Naive thymus-derived CD4-positive, alpha-beta T cell (primary cell): ENCODE measurements around the gene FAM149A. TPM values are rescaled to one million over a fixed set of nuclear protein-coding genes. Genes with fewer than 3 reads are reported as not detected.

ENCODE experiments used
- ATAC-seq: fragments of 150-1000 bp; cut with Tn5 transposase; 2 replicates; pipeline ENCODE4 v1.10.0; 2021; ENCODE audit warnings: mild to moderate bottlenecking, moderate library complexity
- CTCF ChIA-PET: fragments of 350-600 bp; sonication (Branson Sonifier 250); formaldehyde crosslinking; loops from one replicate; lab custom pipeline; 2021; ENCODE audit warnings: antibody characterized with exemption; lab: Charles Lee
- POLR2A ChIA-PET: fragments of 350-600 bp; sonication (Branson Sonifier 250); formaldehyde crosslinking; loops from one replicate; lab custom pipeline; 2021; ENCODE audit warnings: antibody characterized with exemption, inconsistent platforms; lab: Charles Lee
- DNase-seq, 9 donors: peaks; one replicate each; pipeline versions ENCODE4 v3.0.0 to v3.0.0-alpha.2; 2020 to 2022; ENCODE audit warnings: mixed read lengths in 1 of 9
- H3K27ac ChIP-seq: one replicate; pipeline ENCODE4 v1.7.0; 2013; ENCODE audit warnings: mild to moderate bottlenecking, low read depth, low read length, moderate library complexity
- H3K27me3 ChIP-seq, 2 donors: one replicate each; pipeline ENCODE4 v1.7.0; 2013; ENCODE audit warnings: low read length in 2 of 2, mild to moderate bottlenecking in 2 of 2, moderate library complexity in 2 of 2; ENCODE audit not compliant: control insufficient read depth in 2 of 2, insufficient read depth in 2 of 2
- H3K36me3 ChIP-seq, 3 experiments: 1 replicate in 2 of 3; 2 replicates in 1 of 3; pipeline ENCODE4 v1.7.0; 2013; ENCODE audit warnings: low read length in 3 of 3, mild to moderate bottlenecking in 3 of 3, moderate library complexity in 1 of 3; ENCODE audit not compliant: insufficient read depth in 3 of 3, control insufficient read depth in 2 of 3
- H3K4me1 ChIP-seq, 2 donors: one replicate each; pipeline ENCODE4 v1.7.0; 2013; ENCODE audit warnings: low read length in 2 of 2, mild to moderate bottlenecking in 2 of 2, moderate library complexity in 1 of 2; ENCODE audit not compliant: control insufficient read depth in 2 of 2, insufficient read depth in 2 of 2
- H3K4me3 ChIP-seq: 2 replicates; pipeline ENCODE4 v1.7.0; 2013; ENCODE audit warnings: mild to moderate bottlenecking, low read length
- H3K9me3 ChIP-seq, 3 experiments: 1 replicate in 2 of 3; 2 replicates in 1 of 3; pipeline ENCODE4 v1.7.0; 2013; ENCODE audit warnings: low read length in 3 of 3; ENCODE audit not compliant: control insufficient read depth in 2 of 3
- H3K27ac Mint-ChIP-seq, 9 donors: one replicate each; pipeline ENCODE4 v1.8.0; 2020 to 2022; ENCODE audit warnings: mixed read lengths in 9 of 9, mild to moderate bottlenecking in 8 of 9, moderate library complexity in 5 of 9, inconsistent platforms in 2 of 9
- H3K27me3 Mint-ChIP-seq, 5 donors: one replicate each; pipeline ENCODE4 v1.8.0; 2021 to 2022; ENCODE audit warnings: mixed read lengths in 5 of 5, mild to moderate bottlenecking in 1 of 5
- H3K36me3 Mint-ChIP-seq, 5 donors: one replicate each; pipeline ENCODE4 v1.8.0; 2020 to 2022; ENCODE audit warnings: mixed read lengths in 5 of 5, mild to moderate bottlenecking in 3 of 5, inconsistent platforms in 1 of 5
- H3K4me1 Mint-ChIP-seq, 7 donors: one replicate each; pipeline ENCODE4 v1.8.0; 2020 to 2022; ENCODE audit warnings: mixed read lengths in 7 of 7, mild to moderate bottlenecking in 3 of 7, inconsistent platforms in 1 of 7
- H3K4me3 Mint-ChIP-seq, 10 donors: one replicate each; pipeline ENCODE4 v1.8.0; 2020 to 2022; ENCODE audit warnings: mild to moderate bottlenecking in 10 of 10, mixed read lengths in 10 of 10, moderate library complexity in 6 of 10, inconsistent platforms in 2 of 10
- H3K9me3 Mint-ChIP-seq, 11 donors: one replicate each; pipeline ENCODE4 v1.8.0; 2020 to 2022; ENCODE audit warnings: mixed read lengths in 11 of 11, mild to moderate bottlenecking in 4 of 11, inconsistent platforms in 1 of 11, moderate library complexity in 1 of 11
- intact Hi-C, 2 donors: fragments of 100-400 bp; cut with micrococcal nuclease; formaldehyde crosslinking; loops; one replicate each; pipeline ENCODE4 v1.15.1; 2023
- polyA plus RNA-seq, 2 donors: library from polyadenylated mRNA; unstranded; fragments of 300-500 nt; fragmentation: Illumina TruSeq; gene quantifications; one replicate each; pipeline ENCODE4 v1.2.3, GENCODE V29; 2021
- total RNA-seq, 6 experiments: library from RNA in 5 of 6; stranded (reverse) in 5 of 6; gene quantifications; 1 replicate in 5 of 6; 2 replicates in 1 of 6; pipeline ENCODE4 v1.2.3 and lab custom pipeline; 2021 to 2026

The FAM149A gene
- total and polyA plus RNA-seq, 7 experiments from 2014 or later: 0.44 to 2.0 (median 1.4) TPM; not detected in 2

GRCh38 chr4:186204686-186205085 lies 100.2 kb downstream of the FAM149A start:
- H3K27ac ChIP-seq: peak overlapping the region; percentile 73
- intact Hi-C loops: loop anchor here in 1 of 2 donors (1.0 to 5.0 kb wide), 5 partner anchors 13 to 1667 kb away; partner anchors contain the start of genes ANKRD37, CYP4V2, LRP2BP and UFSP2
- Mint-ChIP-seq H3K4me3 (peak overlapping the region in 7 of 10 donors; percentile 16 to 83 (median 79)), H3K9me3 (peaks cover 0 to 10% (median 3%) of the 10 kb centered on the region in 11 donors), H3K4me1 (peaks cover 3 to 43% (median 14%) of the 10 kb centered on the region in 7 donors), H3K36me3 (peaks cover 6 to 24% (median 18%) of the 10 kb centered on the region in 5 donors), H3K27me3 (no peaks in the 10 kb centered on the region), H3K27ac (peak overlapping the region in 6 of 9 donors; percentile 57 to 97 (median 92))
- no peaks in the 10 kb centered on the region for H3K9me3 ChIP-seq
- DNase-seq (peak in 3 of 9 donors; percentile 16 to 73 (median 59)), ATAC-seq (no peak)
- CTCF ChIA-PET: interaction anchor here (1.9 kb wide), 1 partner anchor 13 kb away, joined by 11 read pairs; the partner anchor contains the start of gene CYP4V2
- POLR2A ChIA-PET: interaction anchor here (0.7 to 6.8 kb wide), 2 partner anchors 13 to 1784 kb away, joined by 5 to 189 read pairs; partner anchors contain the start of gene CYP4V2
- no peaks in the 10 kb centered on the region for H3K4me1 ChIP-seq
- no peaks in the 10 kb centered on the region for H3K27me3 ChIP-seq
- H3K4me3 ChIP-seq: peak overlapping the region; percentile 12
- H3K36me3 ChIP-seq: peaks cover 0 to 13% (median 0%) of the 10 kb centered on the region in 3 experiments

- Histone ChIP-seq H3K27ac (peak overlapping the region; percentile 73), H3K4me3 (peak overlapping the region; percentile 12), H3K4me1 (no peaks in the 10 kb centered on the region), H3K27me3 (no peaks in the 10 kb centered on the region), H3K36me3 (peaks cover 0 to 18% (median 0%) of the 10 kb centered on the region in 3 experiments), H3K9me3 (no peaks in the 10 kb centered on the region)
- Mint-ChIP-seq H3K9me3 (peaks cover 0 to 10% (median 3%) of the 10 kb centered on the region in 11 donors), H3K4me3 (peak overlapping the region in 2 of 10 donors; percentile 38 to 83), H3K36me3 (peaks cover 7 to 29% (median 23%) of the 10 kb centered on the region in 5 donors), H3K27ac (peak overlapping the region in 2 of 9 donors; percentile 94 to 97), H3K27me3 (no peaks in the 10 kb centered on the region), H3K4me1 (peaks cover 3 to 43% (median 14%) of the 10 kb centered on the region in 7 donors)
- DNase-seq (no peak), ATAC-seq (no peak)
- ChIA-PET POLR2A (interaction anchor here (6.8 kb wide), 1 partner anchor 13 kb away, joined by 189 read pairs; the partner anchor contains the start of gene CYP4V2), CTCF (no interaction called here)
- intact Hi-C loops: no loop called here
These were observed 100.7 kb downstream of the FAM149A start for GRCh38 chr4:186205156-186205555.

- Histone ChIP-seq H3K4me3 (no peak overlapping the region), H3K27ac (no peak overlapping the region), H3K9me3 (no peaks in the 10 kb centered on the region), H3K4me1 (no peaks in the 10 kb centered on the region), H3K27me3 (no peaks in the 10 kb centered on the region), H3K36me3 (peaks cover 0 to 4% (median 0%) of the 10 kb centered on the region in 3 experiments)
- Mint-ChIP-seq H3K27me3 (peaks cover 0 to 4% (median 0%) of the 10 kb centered on the region in 5 donors), H3K4me3 (no peak overlapping the region), H3K36me3 (peaks cover 0 to 23% (median 16%) of the 10 kb centered on the region in 5 donors), H3K4me1 (no peaks in the 10 kb centered on the region), H3K9me3 (peaks cover 0 to 4% (median 0%) of the 10 kb centered on the region in 11 donors), H3K27ac (no peak overlapping the region)
- ATAC-seq (no peak), DNase-seq (no peak)
- intact Hi-C loops: no loop called here
- POLR2A ChIA-PET: no interaction called here
- CTCF ChIA-PET: no interaction called here
These were observed 112.0 kb downstream of the FAM149A start for GRCh38 chr4:186216465-186217024.

GRCh38 chr4:186217733-186218293 lies 113.3 kb downstream of the FAM149A start:
- no peaks in the 10 kb centered on the region for H3K36me3 ChIP-seq
- H3K36me3 Mint-ChIP-seq: peaks cover 0 to 19% (median 10%) of the 10 kb centered on the region in 5 donors
- ChIA-PET CTCF (no interaction called here), POLR2A (no interaction called here)
- H3K9me3 Mint-ChIP-seq: peaks cover 0 to 14% (median under 1%) of the 10 kb centered on the region in 11 donors
- H3K27ac Mint-ChIP-seq: no peak overlapping the region
- no peak overlapping the region for H3K4me3 ChIP-seq
- DNase-seq (no peak), ATAC-seq (no peak)
- peaks cover 0 to 4% (median 0%) of the 10 kb centered on the region in 7 donors for H3K4me1 Mint-ChIP-seq
- H3K27me3 Mint-ChIP-seq: peaks cover 0 to 4% (median 0%) of the 10 kb centered on the region in 5 donors
- intact Hi-C loops: no loop called here
- H3K27me3 ChIP-seq: no peaks in the 10 kb centered on the region
- H3K9me3 ChIP-seq: no peaks in the 10 kb centered on the region
- H3K27ac ChIP-seq: no peak overlapping the region
- H3K4me1 ChIP-seq: no peaks in the 10 kb centered on the region
- H3K4me3 Mint-ChIP-seq: no peak overlapping the region

GRCh38 chr4:186221624-186222023 lies 117.1 kb downstream of the FAM149A start:
- ChIA-PET POLR2A (no interaction called here), CTCF (no interaction called here)
- peaks cover 0 to 5% (median 0%) of the 10 kb centered on the region in 5 donors for H3K27me3 Mint-ChIP-seq
- Histone ChIP-seq H3K27ac (no peak overlapping the region), H3K36me3 (peaks cover 0 to 3% (median 0%) of the 10 kb centered on the region in 3 experiments), H3K27me3 (no peaks in the 10 kb centered on the region), H3K9me3 (peaks cover 0 to 5% (median 0%) of the 10 kb centered on the region in 3 experiments), H3K4me1 (no peaks in the 10 kb centered on the region), H3K4me3 (no peak overlapping the region)
- peaks cover 3 to 38% (median 30%) of the 10 kb centered on the region in 5 donors for H3K36me3 Mint-ChIP-seq
- peaks cover 0 to 32% (median 16%) of the 10 kb centered on the region in 11 donors for H3K9me3 Mint-ChIP-seq
- intact Hi-C loops: no loop called here
- H3K4me1 Mint-ChIP-seq: peaks cover 0 to 4% (median 0%) of the 10 kb centered on the region in 7 donors
- ATAC-seq (no peak), DNase-seq (no peak)
- H3K27ac Mint-ChIP-seq: no peak overlapping the region
- no peak overlapping the region for H3K4me3 Mint-ChIP-seq
